ENCODE results near the gene MED20.
A peak's percentile ranks its signal among the peaks of the same experiment; 100 is the strongest.
"Not testable (repeated sequence)": the region's sequence is repeated elsewhere in the genome, so short reads cannot be mapped to it uniquely, and the experiment has no call there.

The MED20 gene, protein sequence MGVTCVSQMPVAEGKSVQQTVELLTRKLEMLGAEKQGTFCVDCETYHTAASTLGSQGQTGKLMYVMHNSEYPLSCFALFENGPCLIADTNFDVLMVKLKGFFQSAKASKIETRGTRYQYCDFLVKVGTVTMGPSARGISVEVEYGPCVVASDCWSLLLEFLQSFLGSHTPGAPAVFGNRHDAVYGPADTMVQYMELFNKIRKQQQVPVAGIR

DNA sequence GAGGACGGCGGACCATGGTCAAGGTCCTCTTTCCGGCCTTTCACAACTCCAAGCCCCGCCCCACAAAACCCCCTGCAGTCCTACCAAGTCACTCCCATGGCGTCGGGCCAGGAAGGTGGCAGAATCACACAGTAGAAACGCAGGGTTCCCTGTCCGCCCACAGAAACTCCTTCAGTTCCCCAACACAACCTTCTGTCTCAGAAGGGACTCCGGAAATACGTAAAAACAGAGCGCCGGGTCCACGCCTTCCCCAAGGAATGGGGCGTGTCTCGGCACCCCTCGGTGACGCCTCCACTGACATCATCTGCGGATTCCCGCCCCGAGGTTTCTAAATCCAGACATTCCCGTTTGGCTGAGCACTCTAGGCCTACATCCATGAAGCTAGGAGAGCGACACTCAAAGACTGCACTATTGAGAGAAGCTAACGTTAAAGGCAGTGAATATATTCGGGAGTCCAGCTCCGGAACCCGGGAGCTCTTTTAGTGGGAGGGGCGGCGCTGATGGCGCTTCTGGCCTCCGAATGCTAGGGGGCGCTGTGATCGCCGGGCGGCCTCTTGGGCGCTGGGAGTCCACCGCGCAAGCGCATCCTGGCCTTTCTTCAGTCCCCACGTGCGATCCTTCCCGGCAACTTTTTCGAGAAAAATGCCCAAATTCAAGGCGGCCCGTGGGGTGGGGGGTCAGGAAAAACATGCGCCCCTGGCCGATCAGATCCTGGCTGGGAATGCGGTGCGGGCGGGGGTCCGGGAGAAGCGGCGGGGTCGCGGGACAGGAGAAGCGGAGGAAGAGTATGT is at the start of gene MED20, which contains the start of gene BYSL:
Gene MED20, minus strand, starts transcription at position 219 of the 791 bp plus-strand sequence. Its CDS starts 121 bp downstream, at position 98.
Gene BYSL, plus strand, starts transcription at position 579 of the 791 bp plus-strand sequence. Its CDS starts 64 bp downstream, at position 643.
- DNase-seq: peak; percentile 81 to 96 (median 88)

DNA sequence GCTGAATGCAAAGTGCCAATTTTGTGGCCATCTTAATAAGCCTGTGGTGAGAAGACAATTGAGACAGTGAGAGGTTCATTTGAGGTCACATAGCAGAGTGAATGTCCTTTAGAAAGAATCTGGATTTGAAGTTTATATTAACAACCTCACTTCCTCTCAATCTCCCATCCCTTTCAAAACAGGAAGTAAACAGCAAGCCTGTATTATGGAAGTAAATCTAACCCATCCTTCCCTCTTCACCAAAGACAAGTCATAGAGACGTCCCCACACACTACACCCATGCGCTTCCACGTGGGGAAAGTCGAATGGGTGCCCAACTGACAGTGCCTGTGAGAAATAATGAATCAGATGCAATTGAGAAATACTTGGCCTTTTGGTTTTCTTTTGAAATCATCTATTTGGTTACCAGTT is 49.5 kb upstream of the MED20 start:
- DNase-seq: peak in 1 of 4 experiments; percentile 10

DNA sequence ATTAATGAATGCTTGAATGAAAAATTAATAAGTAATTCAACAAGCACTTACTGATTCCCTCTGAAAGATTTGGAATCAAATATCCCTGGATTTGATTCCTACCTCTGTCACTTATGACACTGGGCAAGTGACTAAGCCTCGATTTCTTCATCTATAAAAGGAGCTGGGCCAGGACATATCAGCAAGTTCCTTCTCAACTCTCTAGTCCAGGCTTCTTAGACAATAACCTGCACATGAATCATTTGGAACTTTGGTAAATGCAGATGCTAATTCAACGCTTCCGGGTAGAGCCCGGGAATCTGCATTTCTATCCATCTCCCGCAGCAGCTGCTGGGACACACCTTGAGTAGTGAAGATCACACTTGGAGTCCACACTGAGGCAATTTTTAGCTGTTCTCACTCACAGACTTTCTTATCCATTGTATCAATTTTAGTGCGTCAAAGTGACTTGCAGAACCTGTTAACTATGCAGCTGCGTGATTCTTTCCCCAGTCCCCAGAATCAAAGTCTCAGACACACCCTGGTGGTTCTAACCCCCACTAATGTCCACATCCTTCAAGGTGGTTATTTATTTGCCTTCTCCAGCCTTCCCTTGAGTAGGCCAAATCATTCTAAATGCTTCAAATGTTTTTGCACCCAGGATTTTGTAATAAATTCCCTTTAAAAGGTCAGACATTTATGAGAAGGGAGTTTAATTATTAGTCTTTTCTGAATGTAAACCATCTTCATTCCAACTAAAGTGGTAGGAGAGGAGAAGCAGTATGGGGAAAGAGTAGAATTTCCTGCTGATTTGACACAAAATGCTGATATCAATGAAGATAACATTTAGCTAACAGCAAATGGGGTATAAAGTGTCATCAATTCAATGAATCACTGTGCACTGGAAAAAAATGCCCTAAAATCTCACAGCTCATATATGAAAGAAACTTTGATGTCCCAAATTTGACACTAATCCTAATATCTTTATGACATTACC is 46.7 kb upstream of the MED20 start:
- DNase-seq: no peak

DNA sequence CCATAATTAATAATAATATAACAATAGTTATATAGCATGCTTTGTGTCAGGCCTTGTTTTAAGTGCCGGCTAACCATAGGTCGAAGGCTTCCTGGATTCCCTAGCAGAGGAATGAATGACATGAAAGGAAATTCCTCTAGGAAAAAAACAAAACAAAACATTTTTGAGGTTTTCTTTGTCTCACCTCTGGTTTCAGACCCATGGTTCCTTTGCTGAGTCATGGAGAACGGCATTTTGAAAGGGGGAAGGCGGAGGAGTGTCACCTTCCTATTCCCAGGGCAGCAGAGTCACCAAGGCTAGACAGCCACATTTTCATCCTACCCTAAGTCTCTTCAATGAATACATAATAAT is 46.0 kb upstream of the MED20 start:
- no peak for DNase-seq

DNA sequence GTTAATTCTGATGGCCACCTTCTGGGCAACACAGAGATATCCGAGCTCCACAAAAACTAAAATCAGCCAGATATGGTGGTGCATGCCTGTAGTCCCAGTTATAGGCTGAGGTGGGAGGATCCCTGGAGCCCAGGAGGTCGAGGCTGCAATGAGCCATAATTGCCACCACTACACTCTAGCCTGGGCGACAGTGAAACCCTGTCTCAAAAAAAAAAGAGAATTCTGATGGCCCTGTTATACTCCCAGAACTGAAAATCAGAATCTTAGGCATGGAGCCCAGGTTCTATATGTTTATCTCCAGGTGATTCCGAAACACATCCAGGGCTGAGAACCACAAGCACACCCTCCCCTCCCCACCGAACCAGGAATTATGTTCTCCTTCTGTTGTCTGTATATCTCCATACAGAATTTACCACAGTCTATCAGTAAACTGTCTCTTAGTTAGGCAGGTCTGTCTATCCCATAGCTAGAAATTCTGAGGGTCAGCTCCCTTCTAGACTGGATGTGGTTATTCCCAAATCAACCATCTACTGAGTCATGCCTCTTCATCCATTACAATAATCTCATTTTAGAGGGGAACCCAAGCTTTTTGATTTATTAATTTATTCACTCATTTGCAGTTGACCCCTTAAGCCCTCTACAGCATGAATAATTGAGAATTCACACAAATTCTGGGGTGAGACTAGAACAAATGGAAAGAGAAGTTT is 45.4 kb upstream of the MED20 start:
- no peak for DNase-seq

DNA sequence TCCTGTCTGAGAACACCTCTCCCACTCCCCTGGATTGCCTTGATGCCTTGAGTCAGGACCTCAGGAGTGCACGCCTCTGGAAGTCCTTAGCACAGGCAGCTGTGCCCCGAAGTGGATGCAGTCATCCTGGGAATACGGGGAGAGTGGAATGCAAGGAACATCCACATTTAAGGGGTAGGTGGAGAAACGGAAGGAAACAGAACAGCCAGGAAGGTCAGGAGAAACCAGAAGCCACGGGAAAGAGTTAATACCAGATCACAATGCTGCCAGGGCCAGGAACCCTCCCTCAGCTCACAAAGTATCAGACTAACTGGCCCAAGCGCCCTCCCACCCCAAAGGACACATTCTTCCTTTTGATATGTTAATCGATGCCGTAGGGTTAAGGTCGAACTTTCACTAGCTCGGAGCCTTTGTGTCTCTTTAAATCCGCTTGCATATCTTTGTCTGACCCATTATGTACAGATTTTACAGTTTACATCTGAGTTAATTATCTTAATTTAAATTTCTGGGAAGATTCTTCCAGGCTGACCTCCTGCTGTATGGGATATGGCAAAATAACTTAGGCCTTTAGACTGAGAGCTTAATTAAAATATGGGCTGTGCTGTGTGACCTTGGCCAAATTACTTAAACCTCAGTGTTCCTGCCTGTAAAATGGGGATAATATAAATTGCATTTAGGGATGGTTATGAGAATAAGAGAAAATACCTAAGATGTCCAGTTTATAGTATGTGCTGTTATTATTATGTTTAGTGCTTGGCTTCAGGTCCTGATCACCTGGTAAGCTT is 44.7 kb upstream of the MED20 start:
- no peak for DNase-seq

DNA sequence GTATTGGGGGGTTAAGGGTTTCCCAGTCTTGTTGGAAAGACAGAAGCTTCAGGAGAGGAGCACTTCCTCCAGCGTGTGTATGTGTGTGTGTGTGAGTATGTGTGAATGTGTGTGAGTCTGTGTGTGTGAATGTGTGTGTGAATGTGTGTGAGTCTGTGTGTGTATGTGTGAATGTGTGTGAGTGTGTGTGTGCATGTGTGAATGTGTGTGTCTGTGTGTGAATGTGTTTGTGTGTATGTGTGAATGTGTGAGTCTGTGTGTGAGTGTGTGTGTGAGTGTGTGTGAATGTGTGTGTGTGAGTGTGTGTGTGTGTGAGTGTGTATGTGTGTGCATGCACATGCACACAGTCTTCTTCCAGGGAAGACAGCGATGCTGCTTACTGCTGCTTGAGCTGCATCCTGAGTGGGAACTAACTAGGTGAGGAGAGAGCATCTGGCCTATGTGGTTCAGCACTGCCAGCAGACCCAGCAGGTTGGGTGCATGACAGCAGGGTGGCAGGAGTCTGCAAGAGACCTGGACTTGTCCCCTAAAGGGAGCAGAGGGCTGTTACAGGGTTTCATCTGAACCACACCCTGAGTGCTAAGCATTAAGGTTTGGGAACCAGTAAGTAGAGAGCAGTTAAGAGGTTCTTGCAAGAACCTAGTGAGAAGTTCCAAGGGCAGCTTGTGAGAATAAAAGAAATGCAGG is 43.4 kb upstream of the MED20 start:
- no peak for DNase-seq

DNA sequence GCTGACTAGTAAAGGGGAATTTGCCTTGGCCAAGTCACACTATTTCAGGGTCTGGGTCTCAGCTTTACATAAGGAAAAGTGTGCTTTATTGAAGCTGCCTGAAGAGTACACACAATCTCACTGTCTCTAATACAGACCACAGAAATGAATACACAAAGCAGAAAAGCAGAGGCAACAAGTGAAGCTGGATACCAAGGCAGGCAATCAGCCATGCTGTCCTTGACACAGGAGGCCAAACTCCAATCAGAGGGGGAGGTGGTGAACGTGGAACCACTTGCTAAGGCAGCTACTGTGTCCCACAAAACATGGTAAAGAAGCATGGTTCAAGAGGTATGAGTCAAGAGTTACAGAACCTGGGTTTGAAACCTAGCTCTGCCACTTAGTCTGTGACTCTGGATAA is 42.4 kb upstream of the MED20 start:
- DNase-seq: no peak

DNA sequence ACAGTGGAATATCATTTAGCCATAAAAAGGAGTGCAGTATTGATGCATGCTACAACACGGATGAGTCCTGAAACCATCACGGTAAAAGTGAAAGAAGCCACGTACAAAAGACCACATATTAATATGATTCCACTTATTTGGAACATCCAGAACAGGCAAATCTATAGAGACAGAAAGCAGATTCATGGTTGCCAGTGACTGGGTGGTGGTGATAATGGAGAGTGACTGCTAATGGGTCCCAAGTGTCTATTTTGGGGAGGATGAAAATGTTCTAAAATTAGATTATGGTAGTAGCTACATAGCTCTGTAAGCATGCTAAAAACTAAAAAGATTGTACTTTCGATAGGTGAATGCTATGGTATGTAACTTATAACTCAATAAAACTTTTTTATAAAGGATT is 39.1 kb upstream of the MED20 start:
- DNase-seq: no peak

DNA sequence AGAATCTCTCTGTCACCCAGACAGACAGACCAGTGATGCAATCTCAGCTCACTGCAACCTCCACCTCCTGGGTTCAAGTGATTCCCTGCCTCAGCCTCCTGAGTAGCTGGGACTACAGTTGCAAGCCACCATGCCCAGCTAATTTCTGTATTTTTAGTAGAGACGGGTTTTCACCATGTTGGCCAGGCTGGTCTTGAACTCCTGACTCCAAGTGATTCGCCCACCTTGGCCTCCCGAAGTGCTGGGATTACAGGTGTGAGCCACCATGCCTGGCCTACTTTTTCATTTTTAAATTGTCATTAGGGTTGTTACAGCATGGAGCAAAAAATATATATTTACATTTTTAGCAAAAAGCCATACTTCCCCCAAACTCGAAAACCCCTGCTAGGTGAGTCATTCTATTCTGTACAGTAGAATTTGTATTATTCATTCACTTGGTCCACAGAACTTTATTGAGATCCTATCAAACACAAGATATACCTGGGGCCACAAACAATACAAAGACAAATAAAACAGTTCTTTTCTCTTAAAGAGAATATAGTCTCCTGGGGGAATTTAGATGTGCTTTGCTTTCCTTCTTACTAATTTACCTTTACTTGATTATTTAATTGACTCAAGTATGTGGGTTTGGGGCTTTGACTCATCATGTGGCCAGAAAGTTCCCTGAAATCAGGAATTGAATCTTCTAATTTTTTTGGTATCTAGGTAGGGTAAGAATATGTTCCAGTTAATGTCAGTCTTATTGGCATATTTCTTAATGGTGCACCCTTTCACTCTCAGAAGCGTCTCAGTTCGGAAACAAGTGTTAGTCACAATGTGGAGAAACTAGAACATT is 37.3 kb upstream of the MED20 start:
- no peak for DNase-seq

DNA sequence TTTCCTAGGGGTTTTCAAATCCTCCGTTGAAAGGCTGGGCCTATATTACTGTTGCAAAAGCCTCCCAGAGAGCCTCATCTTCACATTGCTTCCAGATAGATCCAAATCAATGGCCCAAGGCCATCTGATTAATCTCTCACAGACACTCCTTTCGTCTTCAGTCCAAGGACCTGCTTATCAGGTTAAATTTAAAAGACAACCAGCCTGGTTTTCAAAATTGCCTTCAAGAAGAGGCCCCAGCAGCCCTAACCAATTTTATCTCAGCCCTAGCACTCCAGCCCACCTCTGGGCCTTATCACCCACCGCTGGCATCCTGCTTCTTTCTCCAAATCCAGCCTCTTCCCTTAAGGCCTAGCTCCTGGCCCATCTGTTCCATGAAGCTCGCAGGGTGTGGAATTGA is 36.2 kb upstream of the MED20 start:
- no peak for DNase-seq

DNA sequence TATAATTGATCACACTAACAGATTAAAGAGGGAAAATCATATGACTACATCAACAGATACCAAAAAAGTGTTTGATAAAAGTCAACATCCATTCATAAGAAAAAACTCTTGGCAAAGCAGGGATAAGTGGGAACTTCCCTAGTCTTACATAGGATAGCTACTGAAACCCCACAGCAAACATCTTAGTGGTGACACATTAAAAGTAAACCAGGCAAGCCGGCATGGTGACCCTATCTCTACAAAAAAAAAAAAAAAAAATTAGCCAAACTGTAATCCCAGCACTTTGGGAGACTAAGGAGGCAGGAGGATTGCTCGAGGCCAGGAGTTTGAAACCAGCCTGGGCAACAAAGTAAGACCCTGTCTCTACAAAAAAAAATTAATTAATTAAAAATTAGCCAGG is 34.5 kb upstream of the MED20 start:
- DNase-seq: no peak

DNA sequence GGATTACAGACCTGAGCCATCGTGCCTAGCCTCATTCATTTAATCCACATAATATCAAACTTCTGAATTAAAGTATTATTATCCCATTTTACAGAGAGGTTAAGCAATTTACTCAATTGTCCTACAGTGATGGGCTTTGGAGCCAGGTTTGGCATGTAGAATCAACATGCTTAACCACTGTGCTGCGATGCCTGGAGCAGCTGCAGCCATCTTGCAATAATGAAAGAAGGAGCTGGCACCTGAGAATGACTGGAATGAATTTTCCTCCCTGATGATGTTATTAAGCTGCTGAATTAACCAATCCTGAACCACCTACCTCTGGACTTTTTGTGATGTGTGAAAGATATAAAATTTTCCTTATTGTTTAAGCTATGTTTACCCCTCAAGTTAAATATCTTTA is 33.7 kb upstream of the MED20 start:
- no peak for DNase-seq

DNA sequence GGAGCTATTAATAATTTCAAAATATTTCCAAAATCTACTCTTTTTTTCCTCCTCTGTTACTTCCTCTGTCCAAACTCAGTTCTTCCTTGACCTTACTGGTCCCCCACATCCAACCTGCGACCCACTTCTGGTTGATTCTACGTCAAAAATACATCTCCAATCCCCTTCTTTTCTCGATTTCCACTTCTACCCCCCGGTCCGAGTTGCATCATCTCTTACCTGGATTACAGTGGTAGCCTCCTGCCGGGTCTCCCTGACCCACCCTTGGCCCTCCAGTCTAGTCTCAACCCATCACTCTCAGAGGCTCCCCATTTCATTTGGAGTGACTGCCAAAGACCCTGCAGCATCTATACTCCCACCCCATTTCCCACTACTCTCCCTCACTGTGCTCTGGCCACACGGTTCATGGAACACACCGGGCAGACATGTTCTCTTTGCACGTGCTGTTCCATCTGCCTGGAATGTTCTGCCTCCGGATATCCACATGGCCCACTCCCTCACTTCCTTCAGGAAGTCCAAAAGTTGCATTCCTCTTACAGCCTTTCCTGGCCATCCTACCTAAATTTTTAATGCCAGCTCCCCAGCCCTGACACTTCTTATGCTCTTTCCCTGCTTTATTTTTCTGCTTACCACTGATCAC is 26.8 kb upstream of the MED20 start:
- no peak for DNase-seq

DNA sequence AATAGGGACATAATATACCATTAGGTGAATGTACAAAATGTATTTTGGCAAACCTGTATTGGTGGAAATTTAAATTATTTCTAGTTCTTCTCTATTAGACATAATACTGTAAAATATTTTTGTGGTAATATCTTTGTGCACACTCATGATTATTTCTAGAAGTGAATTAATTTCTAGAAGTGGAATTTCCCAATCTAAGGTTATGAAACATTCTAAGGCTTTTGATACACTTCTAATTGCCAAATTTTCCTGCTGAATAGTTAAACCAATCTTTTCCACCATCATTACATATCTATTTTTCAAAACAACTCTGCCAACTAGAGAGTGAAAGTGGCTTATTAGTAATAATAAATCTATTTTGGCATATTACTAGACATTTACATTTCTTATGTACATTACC is 22.5 kb upstream of the MED20 start:
- no peak for DNase-seq

DNA sequence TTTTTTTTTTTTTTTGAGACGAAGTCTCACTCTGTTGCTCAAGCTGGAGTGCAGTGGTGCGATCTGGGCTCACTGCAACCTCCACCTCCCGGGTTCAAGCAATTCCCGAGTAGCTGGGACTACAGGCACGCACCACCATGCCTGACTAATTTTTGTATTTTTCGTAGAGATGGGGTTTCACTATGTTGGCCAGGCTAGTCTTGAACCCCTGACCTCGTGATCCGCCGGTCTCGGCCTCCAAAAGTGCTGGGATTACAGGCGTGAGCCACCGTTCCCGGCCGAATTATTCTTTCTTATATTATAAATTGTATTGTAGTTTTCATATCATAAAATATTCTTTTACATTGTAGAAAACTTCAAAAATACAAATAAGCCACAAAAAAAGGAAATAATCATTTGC is 21.9 kb upstream of the MED20 start:
- DNase-seq: not testable (repeated sequence)

DNA sequence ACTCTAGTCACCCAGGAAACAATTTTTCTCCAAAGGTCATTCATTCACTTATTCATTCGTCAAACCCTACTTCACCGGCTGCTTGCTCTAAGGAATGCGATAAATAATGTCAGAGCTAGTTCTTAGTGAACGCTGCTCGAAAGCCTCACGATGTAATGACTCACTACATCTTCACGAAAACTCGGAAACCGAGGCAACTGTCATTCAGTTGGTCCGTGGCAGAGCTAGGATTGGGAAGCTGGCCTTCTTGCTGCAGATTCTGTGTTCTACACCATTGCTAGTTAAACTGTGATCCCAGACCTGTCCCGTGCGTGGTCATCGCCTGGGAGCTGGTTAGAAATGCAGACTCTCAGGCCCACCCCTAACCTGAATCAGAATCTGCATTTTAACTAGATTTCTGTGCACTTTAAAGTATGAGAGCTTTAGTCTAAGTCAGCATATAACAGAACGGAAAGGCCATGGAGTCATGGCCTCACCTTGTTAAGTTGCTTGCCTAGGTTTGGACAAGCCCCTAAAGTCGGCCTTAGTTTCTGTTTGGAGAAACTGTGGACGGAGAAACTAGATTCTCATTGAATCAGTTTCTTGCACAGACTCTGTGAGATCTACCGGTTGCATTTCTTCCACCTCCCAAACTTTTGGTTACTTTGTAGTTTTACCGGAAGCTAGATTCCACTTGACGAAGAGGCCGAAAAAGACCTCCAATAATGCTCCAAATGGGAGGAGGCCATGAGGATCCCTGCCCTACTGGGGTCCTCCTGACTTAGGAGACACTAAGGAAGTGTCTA is 21.3 kb upstream of the MED20 start:
- DNase-seq: no peak

DNA sequence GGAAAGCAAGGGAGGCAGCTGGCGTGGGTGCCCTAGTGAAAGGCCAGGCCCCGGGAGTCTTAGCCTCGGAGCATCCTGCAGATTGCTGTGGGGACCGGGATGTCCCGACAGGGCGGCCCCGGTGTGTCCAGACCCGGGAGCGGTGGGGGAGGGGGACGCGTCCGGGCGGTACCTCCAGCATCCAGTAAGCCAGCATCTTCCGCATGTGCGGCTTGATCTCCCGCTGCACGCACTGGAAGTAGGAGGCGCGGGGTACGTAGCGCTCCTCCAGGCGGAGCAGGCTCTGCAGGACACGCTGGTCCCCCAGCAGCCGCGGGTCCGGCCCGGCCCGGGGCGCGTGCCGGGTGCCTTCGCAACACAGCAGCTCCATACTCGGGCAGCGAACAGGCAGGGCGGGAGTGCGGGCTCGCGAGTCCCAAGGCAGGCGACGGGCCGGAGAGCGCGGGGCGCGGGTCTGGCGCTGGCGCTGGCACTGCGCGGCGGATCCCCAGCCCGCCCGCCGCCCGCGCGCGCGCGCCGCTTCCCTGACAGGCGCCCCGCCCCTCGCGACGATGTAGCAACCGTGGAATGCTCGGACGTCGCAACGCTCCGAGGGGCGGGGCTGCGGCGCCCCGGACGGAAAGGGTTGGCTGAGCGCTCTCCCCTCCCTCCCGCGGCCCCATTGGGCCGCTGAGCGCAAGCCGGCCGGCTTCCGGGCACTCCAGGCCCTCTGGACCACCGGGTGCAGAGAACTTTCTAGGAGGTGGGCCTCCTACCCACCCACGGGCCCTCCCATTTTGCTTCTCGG is 20.5 kb upstream of the MED20 start, which contains the start of gene CCND3:
Gene CCND3, minus strand, starts transcription at position 529 of the 787 bp plus-strand sequence. Its CDS starts 159 bp downstream, at position 370.
- DNase-seq: peak; percentile 75 to 80 (median 78)
